ENCODE data around the gene TMEM150B.

GRCh38 chr19:55305491-55305890 is 19.6 kb downstream of the TMEM150B start:
- TF ChIP-seq EZH2 (IDR thresholded peaks at IDR 0.05) (no peak), POLR2AphosphoS5 (IDR thresholded peaks at IDR 0.05; ENCODE audit: borderline replicate concordance, low read depth, low read length) (no peak), FOXP2 (optimal IDR thresholded peaks at IDR 0.05; ENCODE audit: control extremely low read depth, extremely low read length, insufficient read depth) (no peak)
